ENCODE results near the gene ALAD. TPM values are rescaled to one million over a fixed set of nuclear protein-coding genes. Genes with fewer than 3 reads are reported as not detected.
"Not testable (repeated sequence)": the region's sequence is repeated elsewhere in the genome, so short reads cannot be mapped to it uniquely, and the experiment has no call there.

The ALAD gene
- total RNA-seq, 2 donors from 2014 or later, result 28.0 to 35.3 TPM

DNA sequence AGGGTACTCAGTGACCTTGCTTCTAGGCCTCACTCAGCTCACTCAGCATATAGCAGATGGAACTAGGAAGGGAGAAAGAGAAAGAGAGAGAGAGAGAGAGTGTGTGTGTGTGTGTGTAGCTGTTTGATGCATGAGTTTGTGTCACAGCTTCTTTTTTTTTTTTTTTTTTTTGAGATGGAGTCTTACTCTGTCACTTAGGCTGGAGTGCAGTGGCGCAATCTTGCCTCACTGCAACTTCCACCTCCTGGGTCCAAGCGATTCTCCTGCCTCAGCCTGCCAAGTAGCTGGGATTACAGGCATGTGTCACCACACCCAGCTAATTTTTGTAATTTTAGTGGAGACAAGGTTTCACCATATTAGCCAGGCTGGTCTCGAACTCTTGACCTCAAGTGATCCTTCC lies 35.4 kb downstream of the ALAD start:
- DNase-seq (ENCODE audit: low spot score in 2 of 2); H3K27ac Mint-ChIP-seq; H3K9me3 Mint-ChIP-seq; H3K36me3 Mint-ChIP-seq; ATAC-seq: not testable (repeated sequence)

GRCh38 chr9:113364951-113365350 lies 36.1 kb downstream of the ALAD start:
- Mint-ChIP-seq H3K27ac (no peak overlapping the region), H3K9me3 (no peaks in the 10 kb centered on the region), H3K36me3 (peaks cover 0 to 9% of the 10 kb centered on the region in 2 donors)
- DNase-seq (ENCODE audit: low spot score in 2 of 2) (no peak), ATAC-seq (no peak)

GRCh38 chr9:113363336-113363735 lies 37.7 kb downstream of the ALAD start:
- Mint-ChIP-seq H3K27ac (no peak overlapping the region), H3K36me3 (peaks cover 0 to 9% of the 10 kb centered on the region in 2 donors), H3K9me3 (no peaks in the 10 kb centered on the region)
- ATAC-seq (no peak), DNase-seq (ENCODE audit: low spot score in 2 of 2) (no peak)

DNA sequence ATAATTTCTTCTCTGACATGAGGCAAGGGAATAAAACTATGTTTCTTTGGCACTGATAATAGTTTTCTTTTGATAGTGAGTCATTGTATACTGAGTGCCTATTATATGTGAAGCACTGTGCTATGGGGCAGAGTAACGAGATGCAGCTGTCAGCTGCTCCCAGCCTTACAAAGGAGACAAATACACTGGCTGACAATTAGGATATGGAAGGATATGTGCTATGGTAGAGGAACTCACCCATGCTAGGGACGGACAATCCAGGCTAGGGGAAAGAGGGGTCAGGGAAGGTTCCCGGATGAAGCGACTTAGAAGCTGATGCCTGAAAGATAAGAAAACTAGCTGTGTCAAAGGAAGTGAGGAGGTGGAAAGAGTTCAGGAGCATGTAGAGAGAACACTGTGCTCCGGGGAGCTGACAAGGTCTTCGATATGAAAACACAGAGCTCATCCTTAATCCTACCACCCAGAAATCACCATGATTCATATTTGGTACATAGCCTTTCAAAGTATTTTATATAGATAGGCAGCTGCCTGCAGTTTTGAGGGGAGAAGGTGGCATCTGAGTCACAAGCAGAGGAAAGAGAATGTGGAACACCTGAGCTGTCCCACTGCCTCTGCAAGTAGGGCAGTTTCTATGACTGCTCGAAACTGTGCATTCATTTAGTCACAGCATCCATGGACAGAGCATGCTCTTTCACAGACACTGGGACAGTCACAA lies 39.6 kb downstream of the ALAD start:
- peak overlapping the region in 1 of 2 donors; percentile 82 for H3K27ac Mint-ChIP-seq
- ATAC-seq, result peak; percentile 97

DNA sequence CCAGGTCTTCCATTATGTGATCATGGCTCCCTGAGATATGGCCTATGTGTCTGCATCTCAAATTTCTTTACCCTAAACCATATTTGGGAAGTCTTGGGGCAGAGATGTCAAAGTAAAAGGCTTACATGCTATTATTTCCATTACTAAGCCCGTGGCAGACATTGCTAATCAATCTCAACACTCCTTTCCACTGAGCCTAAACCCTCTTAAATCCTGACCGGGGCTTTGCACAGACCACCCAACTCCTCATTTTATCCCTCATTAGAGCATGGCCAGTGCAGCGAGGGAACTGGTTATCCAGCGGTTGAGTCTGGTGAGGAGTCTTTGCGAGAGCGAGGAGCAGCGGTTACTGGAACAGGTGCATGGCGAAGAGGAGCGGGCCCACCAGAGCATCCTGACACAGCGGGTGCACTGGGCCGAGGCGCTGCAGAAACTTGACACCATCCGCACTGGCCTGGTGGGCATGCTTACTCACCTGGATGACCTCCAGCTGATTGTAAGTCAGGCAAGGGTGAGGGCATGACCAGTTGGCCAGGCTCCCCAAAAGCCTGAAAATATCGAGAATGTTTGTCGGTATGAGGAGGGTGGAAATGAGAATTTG lies 40.7 kb downstream of the ALAD start:
- no peak for DNase-seq (ENCODE audit: low spot score in 2 of 2)
- Mint-ChIP-seq H3K36me3 (peaks cover 0 to 9% of the 10 kb centered on the region in 2 donors), H3K9me3 (no peaks in the 10 kb centered on the region), H3K27ac (no peak overlapping the region)
- no peak for ATAC-seq

More for the DNA sequence above, 39.6 kb downstream of the ALAD start:
- DNase-seq (ENCODE audit: low spot score in 2 of 2), result no peak
- Mint-ChIP-seq H3K36me3 (peaks cover 0 to 9% of the 10 kb centered on the region in 2 donors), H3K9me3 (no peaks in the 10 kb centered on the region)

DNA sequence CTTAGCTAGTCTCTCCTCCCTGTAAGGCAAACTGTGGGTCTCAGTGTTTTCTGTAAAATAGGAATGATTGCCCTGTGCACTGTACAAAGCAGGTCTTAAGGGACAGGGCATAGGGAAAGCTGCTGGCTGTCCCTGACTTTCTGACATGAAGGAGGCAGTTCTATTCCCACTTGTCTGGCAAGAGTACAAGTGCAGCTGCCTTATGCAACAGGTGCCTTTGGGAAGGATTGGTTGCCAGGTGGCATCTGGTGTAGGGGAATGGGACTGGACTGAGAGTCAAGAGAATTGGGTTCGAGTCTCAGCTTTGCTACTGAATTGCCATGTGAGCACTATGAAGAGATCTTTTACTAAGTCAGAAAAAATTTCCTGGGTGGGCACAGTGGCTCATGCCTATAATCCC lies 41.7 kb downstream of the ALAD start:
- DNase-seq (ENCODE audit: low spot score in 2 of 2) (no peak), ATAC-seq (no peak)
- H3K36me3 Mint-ChIP-seq, result peaks cover 0 to 9% of the 10 kb centered on the region in 2 donors
- H3K27ac Mint-ChIP-seq, result no peak overlapping the region
- H3K9me3 Mint-ChIP-seq, result no peaks in the 10 kb centered on the region

GRCh38 chr9:113356686-113357292 lies 44.3 kb downstream of the ALAD start:
- peaks cover 0 to 16% of the 10 kb centered on the region in 2 donors for H3K36me3 Mint-ChIP-seq
- no peak overlapping the region for H3K27ac Mint-ChIP-seq
- H3K9me3 Mint-ChIP-seq, result no peaks in the 10 kb centered on the region
- no peak for DNase-seq (ENCODE audit: low spot score in 2 of 2)
- no peak for ATAC-seq

GRCh38 chr9:113355040-113355596 lies 46.0 kb downstream of the ALAD start:
- no peaks in the 10 kb centered on the region for H3K9me3 Mint-ChIP-seq
- peaks cover 0 to 9% of the 10 kb centered on the region in 2 donors for H3K36me3 Mint-ChIP-seq
- DNase-seq (ENCODE audit: low spot score in 2 of 2) (no peak), ATAC-seq (no peak)
- H3K27ac Mint-ChIP-seq, result no peak overlapping the region

DNA sequence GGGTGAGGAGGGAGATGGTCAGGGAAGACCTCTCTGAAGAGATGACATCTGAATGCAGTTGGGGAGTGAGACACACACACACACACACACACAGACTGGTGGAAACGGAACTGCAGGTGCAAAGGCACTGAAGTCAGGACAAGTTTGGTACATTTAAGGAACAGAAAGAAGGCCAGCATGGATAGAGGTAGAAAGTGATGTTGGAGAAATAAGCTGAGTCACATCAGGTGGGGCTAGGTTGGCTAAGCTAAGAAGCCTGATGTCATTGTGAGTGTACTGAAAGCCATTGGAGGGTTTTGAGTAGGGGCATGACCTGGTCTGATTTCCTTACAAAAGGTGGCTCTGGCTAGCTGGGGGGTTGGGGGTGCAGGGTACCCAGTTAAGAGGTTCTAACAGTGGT lies 48.7 kb downstream of the ALAD start:
- ATAC-seq (no peak), DNase-seq (ENCODE audit: low spot score in 2 of 2) (no peak)
- peak overlapping the region in 1 of 2 donors; percentile 78 for H3K27ac Mint-ChIP-seq
- H3K9me3 Mint-ChIP-seq, result no peaks in the 10 kb centered on the region
- peaks cover 0 to 12% of the 10 kb centered on the region in 2 donors for H3K36me3 Mint-ChIP-seq

DNA sequence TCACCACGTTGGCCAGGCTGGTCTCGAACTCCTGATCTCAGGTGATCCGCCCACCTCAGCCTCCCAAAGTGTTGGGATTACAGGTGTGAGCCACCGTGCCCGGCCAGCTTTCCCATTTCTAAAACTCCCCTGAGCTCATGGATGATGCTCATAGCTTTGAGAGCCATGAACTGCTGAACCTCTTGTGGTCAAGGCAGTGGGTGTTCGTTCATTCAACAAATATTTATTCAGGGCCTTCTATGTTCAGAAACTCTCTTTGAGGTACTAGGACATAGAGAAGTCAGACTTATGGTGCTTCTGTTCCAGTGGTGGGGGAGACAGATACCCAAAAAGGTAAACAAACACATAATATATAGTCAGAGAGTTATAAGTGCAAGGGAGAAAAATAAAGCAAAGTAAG lies 49.1 kb downstream of the ALAD start:
- Mint-ChIP-seq H3K9me3 (no peaks in the 10 kb centered on the region), H3K27ac (peak overlapping the region in 1 of 2 donors; percentile 78), H3K36me3 (peaks cover 0 to 12% of the 10 kb centered on the region in 2 donors)
- no peak for ATAC-seq
- DNase-seq (ENCODE audit: low spot score in 2 of 2), result no peak

DNA sequence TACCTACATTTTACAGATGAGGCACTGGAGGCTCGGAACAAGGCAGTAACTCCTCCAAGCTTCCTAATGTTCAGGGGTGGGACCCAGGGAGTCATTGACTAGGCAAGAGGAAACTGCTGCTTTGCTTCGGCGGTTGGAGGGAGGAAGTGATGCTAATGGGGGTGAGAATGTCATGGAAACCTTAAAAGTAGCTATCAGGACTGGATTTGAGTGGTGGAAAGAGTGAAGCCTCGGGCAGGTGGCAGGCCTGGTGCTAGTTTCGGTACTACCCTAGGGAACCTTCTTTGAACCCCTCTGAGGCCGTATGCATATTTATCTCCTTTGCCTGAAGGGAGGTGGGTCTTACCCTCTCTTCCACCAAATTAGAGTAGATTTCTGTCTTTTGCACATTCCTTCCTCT lies 50.1 kb downstream of the ALAD start:
- DNase-seq (ENCODE audit: low spot score in 2 of 2) (peak; percentile 38 to 80), ATAC-seq (peak; percentile 61 to 72)
- Mint-ChIP-seq H3K27ac (peak overlapping the region; percentile 78 to 93), H3K9me3 (no peaks in the 10 kb centered on the region), H3K36me3 (peaks cover 0 to 12% of the 10 kb centered on the region in 2 donors)

GRCh38 chr9:113350107-113350661 lies 50.9 kb downstream of the ALAD start:
- no peaks in the 10 kb centered on the region for H3K9me3 Mint-ChIP-seq
- ATAC-seq (peak; percentile 32 to 65), DNase-seq (ENCODE audit: low spot score in 2 of 2) (peak; percentile 17 to 80)
- H3K36me3 Mint-ChIP-seq, result peaks cover 0 to 12% of the 10 kb centered on the region in 2 donors
- H3K27ac Mint-ChIP-seq, result peak overlapping the region; percentile 78 to 93

DNA sequence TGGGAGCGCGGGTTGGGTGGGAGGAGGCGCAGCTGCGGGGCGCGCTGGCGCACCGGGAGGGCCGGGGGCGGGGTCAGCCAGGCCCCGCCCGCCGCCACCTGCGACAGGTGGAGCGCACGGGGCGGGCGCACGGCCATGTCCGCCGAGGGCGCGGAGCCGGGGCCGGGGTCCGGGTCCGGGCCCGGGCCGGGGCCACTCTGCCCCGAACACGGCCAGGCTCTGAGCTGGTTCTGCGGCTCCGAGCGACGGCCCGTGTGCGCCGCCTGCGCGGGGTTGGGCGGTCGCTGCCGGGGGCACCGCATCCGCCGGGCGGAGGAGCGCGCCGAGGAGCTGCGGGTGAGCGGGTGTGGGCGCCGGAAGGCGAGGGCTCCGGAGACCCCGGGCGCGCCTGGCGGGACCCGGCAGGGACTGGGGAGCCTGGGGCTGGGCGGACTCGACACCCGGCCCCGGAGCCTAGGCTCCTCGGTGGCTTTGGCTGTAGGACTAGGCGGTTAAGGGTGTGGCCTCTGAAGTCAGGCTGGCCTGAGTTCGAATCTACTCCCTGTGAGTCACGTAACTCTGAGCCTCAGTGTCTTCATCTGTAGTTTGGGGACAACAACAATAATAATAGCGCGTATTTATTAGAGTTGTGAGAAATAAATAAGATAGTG lies 51.5 kb downstream of the ALAD start, which contains the start of gene BSPRY:
TSS of gene BSPRY (plus strand) at position 97 of the 650 bp plus-strand sequence. CDS start at position 136, 39 bp downstream.
- ATAC-seq (peak; percentile 49 to 58), DNase-seq (ENCODE audit: low spot score in 2 of 2) (peak; percentile 53 to 64)
- Mint-ChIP-seq H3K36me3 (peaks cover 0 to 12% of the 10 kb centered on the region in 2 donors), H3K27ac (peak within 1 kb of the TSS; percentile 78 to 93), H3K9me3 (no peaks in the 10 kb centered on the region)

DNA sequence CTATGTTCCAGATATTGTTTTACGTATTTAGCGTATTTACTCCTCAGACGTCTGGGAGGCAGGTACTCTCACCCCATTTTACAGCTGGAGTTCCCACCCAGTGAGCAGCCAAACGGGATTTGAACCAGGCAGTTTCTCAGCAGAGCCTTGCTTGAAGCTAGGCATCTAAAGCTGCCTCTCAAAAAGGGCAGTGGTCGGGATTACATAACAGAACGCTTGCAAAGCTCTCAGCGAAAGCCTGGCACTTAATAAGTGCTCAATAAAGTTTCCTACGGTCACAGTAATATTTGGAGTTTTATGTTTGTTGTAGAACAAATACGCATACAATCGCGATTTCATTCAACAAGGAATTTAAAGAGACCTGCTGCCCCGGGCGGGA lies 52.0 kb downstream of the ALAD start:
- H3K9me3 Mint-ChIP-seq, result no peaks in the 10 kb centered on the region
- ATAC-seq (no peak), DNase-seq (ENCODE audit: low spot score in 2 of 2) (no peak)
- H3K36me3 Mint-ChIP-seq, result peaks cover 0 to 12% of the 10 kb centered on the region in 2 donors
- H3K27ac Mint-ChIP-seq, result no peak overlapping the region

DNA sequence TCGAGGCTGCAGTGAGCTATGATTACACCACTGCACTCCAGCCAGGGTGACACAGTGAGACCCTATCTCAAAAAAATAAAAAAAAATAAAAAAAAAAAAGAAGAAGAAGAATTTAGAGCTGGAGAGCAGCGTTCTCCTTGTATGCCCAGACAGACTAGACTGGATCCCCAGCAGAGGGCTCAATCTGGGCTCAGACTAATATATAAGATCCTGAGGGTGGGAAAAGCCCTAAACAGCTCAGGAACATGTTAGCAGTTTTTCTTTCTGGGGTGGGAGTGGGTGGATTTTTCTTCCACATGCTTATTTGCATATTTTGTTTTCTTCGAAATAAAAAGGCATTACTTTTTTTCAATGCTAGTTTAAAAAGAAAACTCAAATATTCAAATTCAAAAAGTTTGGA lies 52.6 kb downstream of the ALAD start:
- DNase-seq (ENCODE audit: low spot score in 2 of 2) (no peak), ATAC-seq (no peak)
- H3K36me3 Mint-ChIP-seq, result peaks cover 0 to 12% of the 10 kb centered on the region in 2 donors
- no peak overlapping the region for H3K27ac Mint-ChIP-seq
- H3K9me3 Mint-ChIP-seq, result no peaks in the 10 kb centered on the region

- H3K36me3 Mint-ChIP-seq, result peaks cover 0 to 6% of the 10 kb centered on the region in 2 donors
- no peak overlapping the region for H3K27ac Mint-ChIP-seq
- ATAC-seq (no peak), DNase-seq (ENCODE audit: low spot score in 2 of 2) (no peak)
- H3K9me3 Mint-ChIP-seq, result no peaks in the 10 kb centered on the region
Observed at GRCh38 chr9:113345671-113346070, 55.4 kb downstream of the ALAD start.

All from activated naive CD4-positive, alpha-beta T cell treated with anti-CD3 and anti-CD28 coated beads, Interleukin-2, amount 50 U/mL, for 72 hours (primary cell).